NCI-H82 treated with DMSO at 0.1 percent for 48 hours (cell line): Measurements from ENCODE around the gene ECPAS.
"Not testable (repeated sequence)": the region's sequence is repeated elsewhere in the genome, so short reads cannot be mapped to it uniquely, and the experiment has no call there.

Experiments used
- DNase-seq: peaks from one replicate; lab custom pipeline; 2025; ENCODE audit not compliant: unreplicated experiment; lab: John Stamatoyannopoulos, UW

ECPAS gene, protein sequence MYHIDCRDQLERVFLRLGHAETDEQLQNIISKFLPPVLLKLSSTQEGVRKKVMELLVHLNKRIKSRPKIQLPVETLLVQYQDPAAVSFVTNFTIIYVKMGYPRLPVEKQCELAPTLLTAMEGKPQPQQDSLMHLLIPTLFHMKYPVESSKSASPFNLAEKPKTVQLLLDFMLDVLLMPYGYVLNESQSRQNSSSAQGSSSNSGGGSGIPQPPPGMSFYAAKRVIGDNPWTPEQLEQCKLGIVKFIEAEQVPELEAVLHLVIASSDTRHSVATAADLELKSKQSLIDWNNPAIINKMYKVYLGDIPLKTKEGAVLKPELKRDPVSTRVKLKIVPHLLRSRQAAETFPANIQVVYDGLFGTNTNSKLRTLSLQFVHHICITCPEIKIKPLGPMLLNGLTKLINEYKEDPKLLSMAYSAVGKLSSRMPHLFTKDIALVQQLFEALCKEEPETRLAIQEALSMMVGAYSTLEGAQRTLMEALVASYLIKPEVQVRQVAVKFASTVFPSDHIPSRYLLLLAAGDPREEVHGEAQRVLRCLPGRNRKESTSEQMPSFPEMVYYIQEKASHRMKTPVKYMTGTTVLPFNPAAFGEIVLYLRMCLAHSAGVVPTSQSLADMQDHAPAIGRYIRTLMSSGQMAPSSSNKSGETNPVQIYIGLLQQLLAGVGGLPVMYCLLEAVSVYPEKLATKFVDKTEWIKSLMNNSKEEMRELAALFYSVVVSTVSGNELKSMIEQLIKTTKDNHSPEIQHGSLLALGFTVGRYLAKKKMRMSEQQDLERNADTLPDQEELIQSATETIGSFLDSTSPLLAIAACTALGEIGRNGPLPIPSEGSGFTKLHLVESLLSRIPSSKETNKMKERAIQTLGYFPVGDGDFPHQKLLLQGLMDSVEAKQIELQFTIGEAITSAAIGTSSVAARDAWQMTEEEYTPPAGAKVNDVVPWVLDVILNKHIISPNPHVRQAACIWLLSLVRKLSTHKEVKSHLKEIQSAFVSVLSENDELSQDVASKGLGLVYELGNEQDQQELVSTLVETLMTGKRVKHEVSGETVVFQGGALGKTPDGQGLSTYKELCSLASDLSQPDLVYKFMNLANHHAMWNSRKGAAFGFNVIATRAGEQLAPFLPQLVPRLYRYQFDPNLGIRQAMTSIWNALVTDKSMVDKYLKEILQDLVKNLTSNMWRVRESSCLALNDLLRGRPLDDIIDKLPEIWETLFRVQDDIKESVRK (N-terminal part only)

DNA sequence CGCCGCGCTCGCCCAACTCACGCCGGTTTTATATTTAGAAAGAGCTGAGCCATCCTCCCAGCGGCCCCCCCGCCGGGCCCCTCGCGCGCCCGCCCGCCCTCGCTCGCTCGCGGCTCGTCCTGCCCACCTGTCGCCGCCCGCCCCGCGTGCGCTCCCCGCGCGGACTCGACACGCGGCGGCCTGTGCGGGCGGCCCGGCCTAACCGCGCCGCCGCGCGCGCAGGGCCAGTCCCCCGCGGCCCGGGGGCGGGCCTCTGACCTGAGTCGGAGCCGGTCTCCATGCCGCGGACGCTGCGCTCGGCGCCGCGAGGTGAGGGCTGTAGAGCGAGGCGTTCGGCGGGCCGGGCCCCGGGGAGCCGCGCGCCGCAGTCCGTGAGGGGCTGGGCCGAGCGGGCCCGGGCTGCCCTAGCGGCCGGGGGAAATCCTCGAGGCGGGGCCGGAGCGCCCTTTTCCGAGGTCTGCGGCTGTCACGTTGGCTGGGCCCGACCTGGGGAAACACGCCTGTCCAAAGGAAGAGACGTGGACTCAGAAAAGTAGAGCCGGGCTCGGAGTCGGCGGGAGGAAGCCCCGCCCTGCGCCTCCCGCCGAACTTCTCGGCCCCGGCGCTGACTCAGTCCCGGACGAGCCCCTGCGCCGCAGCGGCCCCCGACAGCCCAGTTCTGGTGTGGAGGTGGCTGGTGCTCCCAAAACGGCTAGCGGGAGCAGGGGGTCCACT, at the start of gene ECPAS:
ECPAS (minus strand) TSS at position 526 of the 714 bp plus-strand sequence. CDS start 11,465 bp downstream, outside the sequence.
- peak; percentile 52 for DNase-seq

DNA sequence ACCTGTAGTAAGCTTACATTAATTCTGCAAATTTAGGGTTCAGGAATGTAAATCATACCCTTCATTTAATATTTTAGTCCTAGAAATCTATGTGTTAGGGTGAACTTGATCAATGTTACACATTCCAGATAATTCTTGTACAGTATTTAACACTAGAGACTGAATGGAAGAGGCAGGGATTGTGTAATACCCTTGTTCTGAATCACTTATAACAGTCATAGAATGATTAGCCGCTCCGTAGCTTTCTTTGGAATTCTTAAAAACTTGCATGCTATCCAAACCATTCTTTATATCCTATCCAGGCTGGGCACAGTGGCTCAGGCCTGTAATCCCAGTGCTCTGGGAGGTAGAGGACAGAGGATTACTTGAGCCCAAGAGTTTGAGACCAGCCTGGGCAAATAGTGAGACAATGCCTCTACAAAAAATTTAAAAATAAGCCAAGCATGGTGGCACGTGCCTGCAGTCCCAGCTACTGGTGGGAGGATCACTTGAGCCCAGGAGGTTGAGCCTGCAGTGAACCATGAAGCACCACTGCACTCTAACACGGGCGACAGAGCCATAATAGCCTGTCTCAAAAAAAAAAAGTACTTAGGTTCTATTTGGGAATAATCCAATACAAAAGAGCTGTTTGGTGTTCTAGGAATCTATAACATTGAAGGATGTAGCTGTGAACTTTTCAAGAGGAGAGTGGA, 49.1 kb upstream of the ECPAS start:
- no peak for DNase-seq

DNA sequence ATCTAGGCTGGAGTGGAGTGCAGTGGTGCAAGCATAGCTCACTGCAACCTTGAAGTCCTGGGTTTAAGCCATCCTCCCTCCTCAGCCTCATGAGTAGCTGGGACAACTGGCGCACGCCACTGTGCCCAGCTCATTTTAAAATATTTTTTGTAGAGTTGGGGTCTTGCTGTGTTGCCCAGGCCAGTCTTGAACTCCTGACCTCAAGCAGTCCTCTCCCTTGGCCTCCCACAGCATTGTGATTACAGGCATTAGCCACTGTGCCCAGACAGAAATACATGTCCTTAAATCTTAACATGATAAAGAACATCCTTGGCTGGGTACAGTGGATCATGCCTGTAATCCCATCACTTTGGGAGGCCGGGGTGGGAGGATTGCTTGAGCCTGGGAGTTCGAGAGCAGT, 47.5 kb upstream of the ECPAS start:
- DNase-seq = no peak

DNA sequence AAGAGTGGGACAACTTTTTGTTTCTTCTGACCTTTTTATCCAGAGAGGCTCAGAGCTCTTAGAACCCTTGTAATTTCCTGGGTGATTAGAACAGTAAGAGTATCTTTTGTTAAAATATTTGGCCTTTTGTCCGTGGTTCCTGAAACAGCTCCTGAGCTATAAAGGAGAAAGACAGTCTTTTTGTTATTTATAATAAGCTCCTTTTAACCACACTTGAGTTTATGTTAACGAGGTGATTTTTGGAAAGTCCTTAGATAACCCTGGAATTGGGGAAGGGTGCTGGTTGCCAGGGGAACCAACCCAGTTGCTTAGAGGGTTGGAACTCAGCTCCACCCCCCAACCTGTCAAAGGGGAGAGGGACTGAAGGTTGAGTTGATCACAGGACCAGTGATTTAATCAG, 45.6 kb upstream of the ECPAS start:
- DNase-seq = no peak

DNA sequence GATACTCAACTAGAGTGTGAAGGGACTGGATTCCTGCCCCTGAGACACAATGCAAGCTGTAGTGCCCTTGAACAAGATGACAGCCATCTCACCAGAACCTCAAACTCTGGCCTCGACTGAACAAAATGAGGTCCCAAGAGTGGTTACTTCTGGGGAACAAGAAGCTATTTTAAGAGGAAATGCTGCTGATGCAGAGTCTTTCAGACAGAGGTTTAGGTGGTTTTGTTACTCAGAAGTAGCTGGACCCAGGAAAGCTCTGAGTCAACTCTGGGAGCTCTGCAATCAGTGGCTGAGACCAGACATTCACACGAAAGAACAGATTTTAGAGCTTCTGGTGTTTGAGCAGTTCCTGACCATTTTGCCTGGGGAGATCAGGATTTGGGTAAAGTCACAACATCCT, 43.2 kb upstream of the ECPAS start:
- no peak for DNase-seq

DNA sequence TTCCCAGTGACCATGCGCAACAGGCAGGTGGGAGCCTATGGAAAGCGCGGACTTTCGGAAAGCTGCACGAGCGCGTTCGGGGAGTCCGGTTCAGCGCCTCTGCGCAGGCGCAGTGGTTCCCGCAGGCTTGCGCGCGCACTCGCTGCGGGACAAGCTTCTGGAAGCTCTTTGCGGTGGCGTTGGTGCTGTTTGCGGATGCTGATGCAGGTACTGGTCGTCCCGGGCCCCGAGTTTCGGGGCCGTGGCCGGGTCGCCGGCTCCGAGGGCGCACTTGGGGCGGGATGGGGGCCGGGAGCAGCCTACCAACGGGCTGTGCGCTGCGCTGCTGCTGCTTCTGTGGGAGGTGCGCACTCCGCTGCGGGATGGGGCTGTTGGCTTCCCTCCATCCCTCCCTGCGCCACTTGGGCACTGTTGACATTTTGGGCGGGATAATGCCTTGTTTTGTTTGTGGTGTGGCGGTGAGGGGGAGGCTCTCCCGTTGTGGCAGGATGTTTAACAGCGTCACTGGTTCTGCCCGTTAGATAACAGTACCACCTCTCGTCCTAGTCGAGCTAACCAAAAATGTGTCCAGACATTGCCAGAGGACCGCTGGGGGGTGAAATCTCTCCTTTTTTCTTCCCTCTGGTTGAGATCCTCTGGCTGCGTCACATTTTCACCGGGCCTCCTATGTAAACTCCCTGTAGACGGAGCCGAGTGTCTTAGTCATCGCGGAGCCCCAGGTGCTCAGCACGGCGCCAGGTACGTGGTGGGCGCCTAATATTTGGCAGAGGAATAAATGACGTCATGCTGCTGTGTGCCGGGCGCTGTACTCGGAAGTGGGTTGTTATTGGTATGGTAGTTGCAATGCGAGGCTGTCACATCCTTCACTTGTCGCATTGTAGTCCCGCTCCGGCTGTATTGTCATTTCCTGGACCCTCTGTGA, 41.1 kb upstream of the ECPAS start, which contains the start of gene ZNF483:
ZNF483 (plus strand) TSS at position 124 of the 922 bp plus-strand sequence. CDS start 2,217 bp downstream, outside the sequence.
- peak; percentile 34 for DNase-seq

DNA sequence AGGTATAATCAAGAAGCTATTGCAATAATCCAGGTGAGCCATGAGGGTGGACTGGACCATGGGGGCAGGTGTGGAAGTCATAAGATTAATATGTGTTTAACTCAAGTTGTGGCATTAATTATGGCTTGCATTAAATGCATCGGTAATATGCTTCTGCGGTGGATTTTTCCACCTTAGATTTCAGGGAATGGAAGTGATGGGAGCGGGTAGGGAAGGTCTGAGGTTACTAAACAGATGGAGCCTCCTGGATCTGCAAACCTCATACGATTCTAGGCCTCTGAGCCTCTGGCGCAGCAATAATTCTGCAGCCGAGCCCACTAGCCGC, 40.5 kb upstream of the ECPAS start:
- no peak for DNase-seq

DNA sequence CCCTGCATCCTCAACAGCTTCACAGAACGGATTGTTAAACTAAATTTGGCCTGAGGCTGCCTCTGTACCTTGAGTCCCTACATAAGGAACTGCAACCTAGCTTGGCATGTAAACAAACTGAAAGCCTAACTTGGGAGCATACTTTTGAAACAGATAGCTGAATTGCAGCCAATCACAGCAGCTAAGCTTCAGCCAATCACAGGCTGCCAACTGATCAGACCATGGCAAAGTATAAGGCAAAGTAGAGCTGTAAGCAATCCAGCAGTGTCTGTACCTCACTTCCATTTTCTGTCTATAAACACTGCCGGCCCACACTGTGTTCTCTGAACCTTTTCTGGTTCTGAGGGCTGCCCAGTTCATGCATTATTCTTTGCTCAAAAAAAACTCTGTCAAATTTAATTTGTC, 31.9 kb upstream of the ECPAS start:
- DNase-seq = no peak

DNA sequence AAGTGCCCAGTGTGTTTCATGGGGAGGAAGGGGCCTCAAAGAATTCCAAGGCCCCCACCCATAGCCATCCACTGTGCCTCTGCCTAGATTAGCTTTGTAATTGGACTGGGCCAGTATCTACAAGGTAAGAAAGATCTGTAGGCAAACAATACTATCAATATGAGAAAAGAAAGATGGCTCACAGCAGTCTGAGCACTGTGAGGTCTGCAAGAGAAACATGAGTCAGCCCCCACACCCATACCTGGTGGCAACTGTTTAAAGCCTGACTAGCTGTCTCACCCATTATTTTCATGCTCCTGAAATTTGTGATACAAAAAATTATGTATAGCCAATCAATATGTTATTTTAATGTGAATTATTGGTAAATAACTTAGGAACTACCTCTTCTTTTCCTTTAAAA, 30.8 kb upstream of the ECPAS start:
- no peak for DNase-seq

DNA sequence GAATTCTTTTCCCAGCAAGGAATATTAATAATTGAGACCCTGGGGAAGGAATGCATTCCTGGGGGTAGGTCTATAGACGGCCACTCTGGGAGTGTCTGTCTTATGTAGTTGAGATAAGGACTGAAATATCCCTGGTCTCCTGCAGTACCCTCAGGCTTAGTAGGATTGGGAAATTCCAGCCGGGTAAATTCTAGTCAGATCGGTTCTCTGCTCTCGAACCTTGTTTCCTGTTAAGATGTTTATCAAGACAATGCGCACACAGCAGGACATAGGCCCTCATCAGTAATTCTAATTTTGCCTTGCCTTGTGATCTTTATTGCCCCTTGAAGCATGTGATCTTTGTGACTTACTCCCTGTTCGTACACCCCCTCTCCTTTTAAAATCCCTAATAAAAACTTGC, 27.4 kb upstream of the ECPAS start:
- not testable (repeated sequence) for DNase-seq

DNA sequence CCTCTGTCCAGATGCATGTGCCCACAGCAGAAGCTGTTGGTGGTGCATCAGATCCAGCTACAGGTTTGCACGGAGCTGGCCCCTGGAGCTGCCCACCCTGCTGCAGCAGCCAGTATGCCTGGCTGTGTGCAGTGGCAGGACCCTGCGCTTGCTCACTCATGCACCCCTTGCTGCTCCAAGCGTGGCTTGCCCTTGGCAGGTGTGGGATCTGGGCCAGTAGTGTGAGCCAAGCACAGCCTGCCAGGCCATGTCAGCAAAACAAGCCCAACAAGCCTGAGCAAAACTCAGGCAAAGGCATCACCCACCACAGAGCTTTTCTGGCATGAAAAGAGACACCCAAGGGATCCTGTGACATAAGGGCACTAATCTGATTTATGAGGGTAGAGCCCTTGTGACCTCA, 18.3 kb upstream of the ECPAS start:
- DNase-seq = no peak

DNA sequence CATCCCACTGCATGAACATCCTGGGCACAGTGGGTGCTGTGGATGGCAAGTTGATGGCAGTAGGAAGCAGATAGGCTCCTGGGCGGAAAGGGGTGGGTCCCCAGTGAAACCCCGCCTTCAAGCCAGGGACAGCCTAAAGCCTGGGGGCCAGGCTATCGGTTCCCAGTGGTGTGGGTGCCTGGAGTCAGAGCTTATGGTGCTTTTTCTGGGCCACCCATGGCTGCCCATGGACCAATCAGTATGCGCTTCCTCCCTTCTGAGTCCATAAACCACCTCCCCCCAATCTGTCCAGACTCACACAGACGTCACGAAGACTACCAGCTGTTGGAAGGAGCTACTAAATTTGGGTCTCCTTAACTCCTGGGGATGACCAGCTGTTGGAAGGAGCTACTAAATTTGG, 17.5 kb upstream of the ECPAS start:
- no peak for DNase-seq

DNA sequence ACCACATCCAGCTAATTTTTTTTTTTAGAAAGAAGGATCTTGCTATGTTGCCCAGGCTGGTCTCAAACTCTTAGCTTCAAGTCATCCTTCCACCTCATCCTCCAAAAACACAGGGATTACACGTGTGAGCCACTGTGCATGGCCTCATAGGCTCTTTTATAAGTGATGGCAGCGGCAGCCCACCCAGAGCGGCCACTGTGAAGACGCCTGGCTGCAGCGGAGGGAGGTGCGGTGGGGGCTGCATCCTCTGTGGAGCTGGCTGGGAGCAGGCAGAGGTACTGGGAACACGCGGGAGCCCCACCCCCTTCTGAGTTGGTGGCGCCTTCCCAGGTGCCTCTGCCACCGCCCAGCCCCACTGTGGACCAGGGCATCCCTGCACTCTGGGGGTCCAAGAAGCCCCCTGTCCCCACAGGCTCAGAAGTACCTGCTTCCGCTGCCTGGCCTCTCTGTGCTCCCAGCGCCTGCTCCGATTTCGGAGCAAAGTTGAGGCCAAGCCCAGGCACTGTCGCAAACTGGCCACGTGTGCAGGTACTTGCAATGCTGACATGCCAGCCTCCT, 16.9 kb upstream of the ECPAS start:
- DNase-seq = no peak

DNA sequence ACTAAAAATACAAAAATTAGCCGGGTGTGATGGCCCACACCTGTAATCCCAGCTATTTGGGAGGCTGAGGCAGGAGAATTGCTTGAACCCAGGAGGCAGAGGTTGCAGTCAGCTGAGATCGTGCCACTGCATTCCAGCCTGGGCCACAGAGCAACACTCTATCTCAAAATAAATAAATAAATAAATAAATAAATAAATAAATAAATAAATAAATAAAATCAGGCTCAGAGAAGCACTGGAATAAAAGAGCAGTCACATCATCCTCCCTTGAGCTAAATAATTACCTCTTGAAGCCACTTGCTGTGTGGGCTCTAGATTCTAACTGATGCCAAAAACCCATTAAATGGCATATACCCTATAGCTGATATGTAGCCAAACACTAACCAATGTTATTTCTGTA, 13.0 kb upstream of the ECPAS start:
- not testable (repeated sequence) for DNase-seq

DNA sequence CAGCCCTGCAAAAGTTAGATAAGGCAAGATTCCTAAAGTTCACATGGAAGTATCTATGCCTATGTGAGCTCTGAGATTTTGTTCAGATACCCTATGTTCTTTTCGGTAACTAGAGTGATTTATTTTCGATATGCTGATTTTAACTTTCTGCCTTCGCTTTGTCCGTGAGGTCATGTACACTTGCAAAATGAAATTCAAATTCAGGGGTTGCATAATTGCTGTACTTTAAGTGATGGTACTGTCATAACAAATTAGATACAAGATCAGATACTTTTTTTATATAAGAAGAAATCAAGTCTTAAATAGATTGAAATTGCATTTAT, 350 bp upstream of the ECPAS start:
- no peak for DNase-seq

DNA sequence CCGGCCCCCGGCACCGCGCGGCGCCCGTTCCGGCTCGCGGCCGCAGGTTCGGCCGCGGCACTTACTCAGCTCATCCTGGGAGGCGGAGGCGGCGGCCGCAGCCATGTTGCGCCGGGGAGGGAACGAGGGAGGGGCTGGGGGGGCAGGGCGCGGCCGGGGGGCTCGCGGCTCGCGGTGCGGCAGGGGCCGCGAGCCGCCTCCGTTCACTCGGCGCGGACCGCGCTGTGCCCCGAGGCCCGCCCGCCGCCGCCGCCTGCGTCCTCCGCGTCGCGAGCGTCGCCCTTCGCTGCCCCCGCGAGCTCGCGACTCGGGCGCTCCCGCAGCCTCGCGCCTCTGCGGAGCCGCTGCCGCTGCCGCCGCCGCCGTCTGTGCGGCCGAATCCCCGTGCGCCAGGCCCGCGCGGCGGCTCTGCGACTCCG, 735 bp downstream of the ECPAS start:
- DNase-seq = no peak

DNA sequence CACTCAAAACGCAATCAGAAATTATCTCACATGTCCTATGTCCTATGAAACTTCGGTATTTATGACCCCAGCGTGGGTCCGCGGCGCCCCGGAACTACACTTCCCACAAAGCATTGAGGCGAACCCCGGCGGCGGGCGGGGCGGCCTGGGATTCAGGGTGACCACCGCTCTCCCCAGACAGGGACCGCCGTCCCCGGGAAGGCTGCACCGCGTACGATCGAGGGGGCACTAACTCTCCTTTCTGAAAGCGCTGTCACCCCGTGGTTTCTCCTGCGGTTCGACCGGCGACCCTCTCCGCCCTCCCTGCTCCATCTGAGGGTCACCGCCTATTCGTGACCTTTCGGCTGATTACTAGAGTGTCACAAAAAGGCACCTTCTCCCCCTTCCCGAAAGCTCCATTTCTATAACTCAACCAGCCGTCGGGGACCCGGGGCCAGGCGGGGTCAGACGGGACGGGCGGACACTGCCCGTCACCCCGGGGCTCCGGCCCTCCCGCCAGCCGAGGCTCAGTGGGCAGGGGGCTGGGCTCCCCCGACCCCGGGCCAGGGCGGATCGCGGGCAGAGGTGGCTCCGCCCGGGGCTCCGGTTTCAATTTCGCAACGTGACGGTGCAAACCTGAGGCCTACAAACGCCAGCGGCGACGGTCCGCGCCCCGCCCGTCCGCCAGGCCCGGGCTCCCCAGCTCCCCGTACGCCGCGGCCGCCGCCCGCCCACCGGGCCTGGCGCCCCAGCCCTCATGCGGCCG, 1.3 kb downstream of the ECPAS start:
- peak; percentile 17 for DNase-seq
